ENCODE results near the gene PLXNA4.

DNA sequence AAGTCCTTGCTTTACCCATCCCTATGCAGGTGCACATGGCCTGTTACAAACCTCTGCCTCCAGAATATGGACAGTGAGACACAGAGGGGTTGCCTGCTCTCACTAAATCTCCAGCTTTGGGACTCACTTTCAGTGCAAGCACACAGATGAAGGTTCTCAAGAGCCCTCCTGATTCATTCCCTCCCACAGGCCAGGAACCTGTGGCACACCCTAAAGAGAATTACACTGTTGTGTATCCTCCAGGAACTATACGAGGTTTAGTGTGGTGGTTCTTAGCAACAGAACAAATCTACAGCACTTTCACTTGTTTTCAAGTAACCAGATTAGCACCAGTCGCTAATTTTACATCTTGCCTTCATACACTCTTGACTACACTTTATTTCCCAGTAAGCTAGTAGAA is 192.3 kb downstream of the PLXNA4 start:
- TF ChIP-seq, protein P1, sequence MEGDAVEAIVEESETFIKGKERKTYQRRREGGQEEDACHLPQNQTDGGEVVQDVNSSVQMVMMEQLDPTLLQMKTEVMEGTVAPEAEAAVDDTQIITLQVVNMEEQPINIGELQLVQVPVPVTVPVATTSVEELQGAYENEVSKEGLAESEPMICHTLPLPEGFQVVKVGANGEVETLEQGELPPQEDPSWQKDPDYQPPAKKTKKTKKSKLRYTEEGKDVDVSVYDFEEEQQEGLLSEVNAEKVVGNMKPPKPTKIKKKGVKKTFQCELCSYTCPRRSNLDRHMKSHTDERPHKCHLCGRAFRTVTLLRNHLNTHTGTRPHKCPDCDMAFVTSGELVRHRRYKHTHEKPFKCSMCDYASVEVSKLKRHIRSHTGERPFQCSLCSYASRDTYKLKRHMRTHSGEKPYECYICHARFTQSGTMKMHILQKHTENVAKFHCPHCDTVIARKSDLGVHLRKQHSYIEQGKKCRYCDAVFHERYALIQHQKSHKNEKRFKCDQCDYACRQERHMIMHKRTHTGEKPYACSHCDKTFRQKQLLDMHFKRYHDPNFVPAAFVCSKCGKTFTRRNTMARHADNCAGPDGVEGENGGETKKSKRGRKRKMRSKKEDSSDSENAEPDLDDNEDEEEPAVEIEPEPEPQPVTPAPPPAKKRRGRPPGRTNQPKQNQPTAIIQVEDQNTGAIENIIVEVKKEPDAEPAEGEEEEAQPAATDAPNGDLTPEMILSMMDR (conservative IDR thresholded peaks at IDR 0.05; ENCODE audit: low read depth, low read length), result no peak
- no peak for TF ChIP-seq EZH2 (IDR thresholded peaks at IDR 0.05; ENCODE audit: borderline replicate concordance, low read depth, low read length, poor library complexity, severe bottlenecking)

Data from A673 (cell line).